ENCODE measurements around the gene CERS1. TPM values are rescaled to one million over a fixed set of nuclear protein-coding genes. Genes with fewer than 3 reads are reported as not detected.

Gene CERS1
- total RNA-seq, 1 donor from 2014 or later, result 10.2 TPM

DNA sequence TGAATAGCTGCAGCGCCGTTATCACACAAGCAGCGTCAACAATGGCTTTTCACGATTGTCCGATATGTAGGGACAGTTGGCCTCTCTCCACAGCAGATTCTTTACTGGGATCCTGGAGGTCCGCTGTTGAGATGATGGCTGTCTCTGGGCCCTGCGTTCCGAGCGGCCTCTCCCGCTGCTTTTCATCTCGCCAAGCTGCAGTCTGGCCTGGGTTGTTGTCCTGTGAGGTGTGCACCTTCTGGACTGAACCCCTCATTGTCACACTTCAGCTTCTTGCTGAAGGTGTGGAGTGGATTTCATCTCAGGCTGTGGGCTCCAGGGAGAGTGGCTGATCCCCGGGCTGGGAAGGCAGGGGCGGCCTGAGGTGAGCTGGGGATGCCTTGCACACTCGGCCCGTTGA lies 54.6 kb downstream of the CERS1 start:
- H3K36me3 Mint-ChIP-seq (ENCODE audit: low read depth), result peaks cover 1% of the 10 kb centered on the region
- no peaks in the 10 kb centered on the region for H3K9me3 Mint-ChIP-seq (ENCODE audit: low read depth)

DNA sequence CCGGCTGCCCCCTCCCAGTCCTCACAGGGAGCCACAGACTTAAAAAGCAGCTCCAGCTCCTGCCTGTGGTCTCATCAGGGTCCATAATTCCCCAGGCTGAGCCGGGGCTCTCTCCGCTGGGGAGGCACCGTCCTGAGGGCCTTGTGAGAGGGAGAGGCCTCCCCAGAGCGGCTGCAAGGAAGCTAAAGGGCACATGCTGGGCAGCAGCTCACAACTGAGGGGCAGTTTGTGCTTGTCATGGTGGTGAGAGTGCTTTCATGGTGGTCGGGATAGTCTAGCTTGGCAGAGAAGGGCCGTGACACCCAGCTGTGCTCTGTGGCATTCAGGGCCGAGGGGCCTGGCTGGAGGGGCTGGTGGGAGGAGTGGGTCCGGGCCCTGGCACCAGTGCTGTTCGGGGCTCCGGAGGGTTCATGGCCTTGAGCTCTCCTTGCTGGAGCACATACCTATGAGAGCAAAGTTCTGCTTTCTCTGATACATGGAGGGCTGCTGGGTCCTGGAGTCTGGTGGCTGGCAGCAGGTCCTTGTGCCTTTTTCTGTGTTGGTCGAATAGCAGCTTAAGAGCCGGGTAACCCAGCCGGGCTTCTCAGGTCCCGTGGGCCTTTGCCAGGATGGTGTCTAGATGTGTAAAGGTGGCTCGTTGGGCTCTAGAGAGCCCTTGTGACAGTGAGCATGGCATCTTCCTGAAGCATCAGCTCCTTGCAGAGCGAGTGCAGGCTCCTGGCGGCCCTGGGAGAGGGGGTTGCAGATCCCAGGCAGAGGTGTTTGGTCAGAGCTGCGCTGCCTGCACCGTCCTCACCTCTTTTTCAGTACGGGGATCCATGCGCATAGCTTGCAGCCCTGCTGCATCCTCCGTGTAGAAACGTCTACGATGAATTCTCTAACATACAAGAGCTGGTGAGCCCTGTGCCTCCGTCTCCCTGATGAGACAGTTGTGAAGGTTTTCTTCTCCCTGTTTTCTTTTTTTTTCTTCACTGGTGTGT lies 55.4 kb downstream of the CERS1 start:
- Mint-ChIP-seq H3K4me3 (ENCODE audit: unreplicated experiment) (no peak overlapping the region), H3K27me3 (ENCODE audit: low read depth) (no peaks in the 10 kb centered on the region), H3K4me1 (ENCODE audit: low read depth) (peaks cover 67% of the 10 kb centered on the region), H3K36me3 (ENCODE audit: low read depth) (peaks cover 4% of the 10 kb centered on the region), H3K27ac (ENCODE audit: unreplicated experiment) (no peak overlapping the region), H3K9me3 (ENCODE audit: low read depth) (no peaks in the 10 kb centered on the region)
- TF ChIP-seq, protein P1, sequence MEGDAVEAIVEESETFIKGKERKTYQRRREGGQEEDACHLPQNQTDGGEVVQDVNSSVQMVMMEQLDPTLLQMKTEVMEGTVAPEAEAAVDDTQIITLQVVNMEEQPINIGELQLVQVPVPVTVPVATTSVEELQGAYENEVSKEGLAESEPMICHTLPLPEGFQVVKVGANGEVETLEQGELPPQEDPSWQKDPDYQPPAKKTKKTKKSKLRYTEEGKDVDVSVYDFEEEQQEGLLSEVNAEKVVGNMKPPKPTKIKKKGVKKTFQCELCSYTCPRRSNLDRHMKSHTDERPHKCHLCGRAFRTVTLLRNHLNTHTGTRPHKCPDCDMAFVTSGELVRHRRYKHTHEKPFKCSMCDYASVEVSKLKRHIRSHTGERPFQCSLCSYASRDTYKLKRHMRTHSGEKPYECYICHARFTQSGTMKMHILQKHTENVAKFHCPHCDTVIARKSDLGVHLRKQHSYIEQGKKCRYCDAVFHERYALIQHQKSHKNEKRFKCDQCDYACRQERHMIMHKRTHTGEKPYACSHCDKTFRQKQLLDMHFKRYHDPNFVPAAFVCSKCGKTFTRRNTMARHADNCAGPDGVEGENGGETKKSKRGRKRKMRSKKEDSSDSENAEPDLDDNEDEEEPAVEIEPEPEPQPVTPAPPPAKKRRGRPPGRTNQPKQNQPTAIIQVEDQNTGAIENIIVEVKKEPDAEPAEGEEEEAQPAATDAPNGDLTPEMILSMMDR (IDR thresholded peaks at IDR 0.05), result no peak
- DNase-seq (ENCODE audit: low spot score), result no peak

More for the DNA sequence above, 54.6 kb downstream of the CERS1 start:
- Mint-ChIP-seq H3K4me1 (ENCODE audit: low read depth) (peaks cover 64% of the 10 kb centered on the region), H3K27ac (ENCODE audit: unreplicated experiment) (no peak overlapping the region), H3K4me3 (ENCODE audit: unreplicated experiment) (no peak overlapping the region), H3K27me3 (ENCODE audit: low read depth) (no peaks in the 10 kb centered on the region)
- TF ChIP-seq, protein P1 (IDR thresholded peaks at IDR 0.05), result no peak
- no peak for DNase-seq (ENCODE audit: low spot score)

DNA sequence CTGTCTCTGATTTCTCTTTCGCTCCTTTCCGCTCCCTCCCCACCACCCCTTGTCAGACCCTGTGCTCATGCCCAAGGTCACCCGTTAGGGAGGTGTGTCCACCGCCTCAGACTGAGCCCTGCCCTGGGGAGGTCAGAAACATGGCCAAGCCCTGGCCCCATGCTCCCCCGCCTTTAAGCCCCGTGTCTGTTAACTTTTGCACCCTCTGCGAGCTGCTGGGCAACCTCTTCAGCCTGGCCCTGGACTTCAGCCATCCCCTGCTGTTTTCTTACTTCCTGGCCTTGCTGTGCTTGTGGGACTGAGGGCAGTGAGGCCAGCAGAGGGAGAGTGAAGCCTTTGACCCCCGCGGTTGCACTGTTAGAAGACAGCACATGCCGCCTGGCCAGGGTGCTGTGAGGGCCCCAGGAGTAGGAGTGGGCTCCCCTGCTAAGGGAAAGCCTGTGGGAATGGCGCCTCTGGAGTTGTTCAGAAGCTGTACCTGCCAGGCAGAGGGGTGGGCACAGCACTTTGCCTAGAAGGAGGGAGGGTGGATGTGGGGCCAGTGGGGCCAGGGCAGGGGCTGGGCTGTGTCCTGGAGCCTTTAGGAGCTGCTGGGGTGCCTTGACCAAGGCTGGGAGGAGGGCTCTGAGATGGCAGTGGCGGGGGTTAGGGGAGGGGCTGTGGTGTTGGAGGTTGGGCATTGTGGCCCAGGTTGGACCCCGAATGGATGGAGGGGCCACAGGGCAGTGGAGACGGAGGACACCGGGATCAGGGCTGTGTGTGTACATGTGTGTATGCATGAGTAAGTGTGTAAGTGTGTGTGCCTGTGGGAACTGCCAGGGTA lies 56.3 kb downstream of the CERS1 start:
- Mint-ChIP-seq H3K27ac (ENCODE audit: unreplicated experiment) (peak overlapping the region; percentile 8), H3K27me3 (ENCODE audit: low read depth) (no peaks in the 10 kb centered on the region), H3K36me3 (ENCODE audit: low read depth) (peaks cover 4% of the 10 kb centered on the region), H3K4me3 (ENCODE audit: unreplicated experiment) (no peak overlapping the region), H3K4me1 (ENCODE audit: low read depth) (peaks cover 68% of the 10 kb centered on the region), H3K9me3 (ENCODE audit: low read depth) (no peaks in the 10 kb centered on the region)
- DNase-seq (ENCODE audit: low spot score), result no peak
- TF ChIP-seq, protein P1 (IDR thresholded peaks at IDR 0.05), result no peak

DNA sequence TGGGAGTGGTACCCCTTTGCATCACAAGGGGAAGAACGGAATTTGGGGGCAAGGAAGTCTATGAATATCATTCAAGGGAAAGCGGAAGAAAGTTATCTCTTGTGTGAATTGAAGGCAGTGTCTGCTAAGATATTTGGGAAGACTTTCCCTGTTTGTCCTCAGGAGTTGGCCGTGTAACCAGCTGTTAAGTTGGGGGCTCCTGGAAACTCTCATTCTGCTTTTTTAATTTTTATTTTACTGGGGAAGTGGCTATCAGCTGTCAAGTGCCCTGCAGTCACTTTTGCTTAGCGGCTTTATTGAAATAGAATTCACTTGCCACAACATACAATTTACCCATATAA lies 61.3 kb downstream of the CERS1 start:
- Mint-ChIP-seq H3K27ac (ENCODE audit: unreplicated experiment) (peak overlapping the region; percentile 49), H3K4me1 (ENCODE audit: low read depth) (peaks cover 52% of the 10 kb centered on the region), H3K36me3 (ENCODE audit: low read depth) (peaks cover 5% of the 10 kb centered on the region), H3K27me3 (ENCODE audit: low read depth) (no peaks in the 10 kb centered on the region), H3K4me3 (ENCODE audit: unreplicated experiment) (peak overlapping the region; percentile 88), H3K9me3 (ENCODE audit: low read depth) (no peaks in the 10 kb centered on the region)
- TF ChIP-seq, protein P1 (IDR thresholded peaks at IDR 0.05), result no peak
- DNase-seq (ENCODE audit: low spot score), result no peak
